GM19372 (cell line): ENCODE results near the gene FBXL2.

Source experiments
- ATAC-seq: cut with Tn5 transposase; IDR thresholded peaks from one replicate; pipeline ENCODE4 v1.9.1; 2021; ENCODE audit warnings: mild to moderate bottlenecking, low read depth, moderate library complexity; ENCODE audit not compliant: unreplicated experiment

Gene FBXL2, protein sequence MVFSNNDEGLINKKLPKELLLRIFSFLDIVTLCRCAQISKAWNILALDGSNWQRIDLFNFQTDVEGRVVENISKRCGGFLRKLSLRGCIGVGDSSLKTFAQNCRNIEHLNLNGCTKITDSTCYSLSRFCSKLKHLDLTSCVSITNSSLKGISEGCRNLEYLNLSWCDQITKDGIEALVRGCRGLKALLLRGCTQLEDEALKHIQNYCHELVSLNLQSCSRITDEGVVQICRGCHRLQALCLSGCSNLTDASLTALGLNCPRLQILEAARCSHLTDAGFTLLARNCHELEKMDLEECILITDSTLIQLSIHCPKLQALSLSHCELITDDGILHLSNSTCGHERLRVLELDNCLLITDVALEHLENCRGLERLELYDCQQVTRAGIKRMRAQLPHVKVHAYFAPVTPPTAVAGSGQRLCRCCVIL

DNA sequence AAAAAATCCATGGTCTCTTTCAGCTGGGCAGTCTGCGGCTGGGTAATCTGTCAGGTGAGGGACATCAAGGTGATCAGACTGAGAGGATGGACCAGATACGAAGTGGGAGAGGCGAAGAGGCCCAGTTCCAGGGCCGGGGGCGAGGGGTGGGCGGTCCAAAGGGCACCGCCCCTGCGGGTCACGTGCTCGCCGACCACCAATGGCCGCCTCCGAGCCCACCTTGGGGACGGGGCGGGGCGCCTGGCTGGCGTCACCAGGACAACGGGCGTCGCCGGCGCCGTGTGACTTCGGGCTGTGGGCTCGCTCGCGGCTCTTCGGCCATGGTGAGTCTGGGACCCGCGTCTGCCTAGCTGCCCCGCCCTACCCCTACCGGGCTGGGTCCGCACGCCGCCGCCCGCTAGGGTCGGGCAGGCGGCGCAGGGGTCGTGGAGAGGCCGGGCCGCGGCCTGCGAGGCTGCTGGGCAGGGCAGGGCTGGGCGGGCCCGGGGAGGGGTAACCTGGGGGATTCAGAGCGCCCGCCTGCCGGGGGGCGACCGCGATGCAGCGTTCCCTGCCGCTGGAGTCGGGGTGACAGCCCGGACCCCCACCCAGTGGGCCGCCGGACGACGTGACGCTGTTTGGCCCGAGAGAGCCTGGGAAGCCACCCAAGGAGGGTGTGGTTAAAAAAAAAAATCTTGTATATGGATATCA, at the start of gene FBXL2:
Gene FBXL2, plus strand, starts transcription at position 250 of the 690 bp plus-strand sequence. Its CDS starts 71 bp downstream, at position 321.
- ATAC-seq = peak; percentile 91

- ATAC-seq = no peak
These were observed 48.2 kb upstream of the FBXL2 start for GRCh38 chr3:33229066-33229465.

- no peak for ATAC-seq
These were observed 47.3 kb upstream of the FBXL2 start for GRCh38 chr3:33229947-33230346.

- ATAC-seq = no peak
These were observed 45.3 kb upstream of the FBXL2 start for GRCh38 chr3:33231756-33232465.

DNA sequence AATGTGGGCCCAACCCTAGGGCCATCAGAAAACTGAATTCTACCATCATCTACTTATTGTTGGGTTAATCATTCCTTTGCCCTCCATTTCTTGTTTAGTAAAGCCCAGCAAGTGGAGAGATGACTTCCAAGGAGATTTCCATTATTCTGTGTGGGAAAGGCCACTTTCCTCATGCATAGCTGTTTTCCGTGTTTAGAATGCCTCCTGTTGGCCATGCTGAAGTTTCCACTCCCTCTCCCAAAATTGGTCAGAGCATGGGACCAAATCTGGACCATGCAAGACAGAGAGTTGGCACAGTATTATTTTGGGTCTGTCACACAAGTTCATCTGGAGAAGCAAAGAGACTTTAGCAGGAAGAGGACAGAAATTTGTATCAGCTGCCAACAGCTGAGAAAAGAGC, 43.4 kb upstream of the FBXL2 start:
- no peak for ATAC-seq

DNA sequence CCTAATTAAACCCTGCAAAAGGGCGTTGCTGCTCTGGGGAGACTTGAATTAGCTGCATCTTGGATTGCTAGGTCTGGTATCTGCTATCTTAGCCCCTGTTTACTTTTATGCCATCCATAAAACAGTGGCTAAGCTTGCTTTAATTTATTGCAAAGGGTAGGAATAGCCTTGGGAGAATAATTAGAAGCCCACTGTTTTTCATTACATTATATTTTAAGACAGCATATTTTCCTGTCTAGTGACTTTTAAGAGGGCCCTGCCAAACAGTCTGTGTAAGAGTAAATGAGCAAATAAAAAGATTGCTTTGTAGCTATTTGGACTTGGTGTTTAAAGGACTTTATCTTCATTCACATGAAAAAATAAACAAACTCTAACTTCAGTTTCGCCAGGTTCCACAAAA, 41.2 kb upstream of the FBXL2 start:
- ATAC-seq = no peak

- ATAC-seq = peak; percentile 64
These were observed 39.8 kb upstream of the FBXL2 start for GRCh38 chr3:33237439-33237838.

DNA sequence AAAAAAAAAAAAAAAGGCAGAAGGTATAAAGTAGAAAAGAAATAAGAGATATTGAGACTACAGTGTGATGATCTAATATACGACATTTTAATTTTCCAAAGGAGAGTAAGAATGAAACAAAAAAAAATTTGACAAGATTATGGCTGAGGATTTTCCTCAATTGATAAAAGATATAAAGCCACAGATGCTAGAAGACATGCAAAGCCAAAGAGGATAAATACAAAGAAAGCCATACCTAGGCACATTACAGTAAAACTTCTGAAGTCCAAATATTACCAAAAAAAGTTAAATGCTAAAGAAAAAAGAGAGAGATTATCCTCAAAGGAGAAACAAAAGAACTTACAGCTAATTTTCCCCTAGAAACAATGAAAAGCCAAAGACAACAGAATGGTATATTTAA, 38.3 kb upstream of the FBXL2 start:
- no peak for ATAC-seq

DNA sequence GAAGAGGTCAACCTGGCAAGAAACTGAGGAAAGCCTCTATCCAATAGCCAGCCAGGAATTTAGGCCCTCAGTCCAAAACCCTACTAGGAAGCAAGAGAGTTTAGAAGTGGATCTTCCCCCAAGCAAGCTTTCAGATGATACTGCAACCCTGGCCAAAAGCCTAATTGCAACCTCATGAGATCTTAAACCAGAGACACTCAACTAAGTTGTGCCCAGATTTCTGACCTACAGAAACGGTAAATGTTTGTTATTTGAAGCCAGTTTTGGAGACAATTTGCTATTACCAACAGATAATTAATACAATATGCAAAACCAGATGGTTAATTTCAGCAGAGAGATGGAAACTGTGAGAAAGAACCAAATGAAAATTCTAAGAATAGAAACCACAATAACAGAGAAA, 37.0 kb upstream of the FBXL2 start:
- ATAC-seq = no peak

- ATAC-seq = no peak
These were observed 30.5 kb upstream of the FBXL2 start for GRCh38 chr3:33246786-33247185.

- no peak for ATAC-seq
These were observed 26.5 kb upstream of the FBXL2 start for GRCh38 chr3:33250712-33251111.

GRCh38 chr3:33256249-33256648, 21.0 kb upstream of the FBXL2 start:
- ATAC-seq = no peak

GRCh38 chr3:33260104-33260503, 17.1 kb upstream of the FBXL2 start:
- no peak for ATAC-seq

DNA sequence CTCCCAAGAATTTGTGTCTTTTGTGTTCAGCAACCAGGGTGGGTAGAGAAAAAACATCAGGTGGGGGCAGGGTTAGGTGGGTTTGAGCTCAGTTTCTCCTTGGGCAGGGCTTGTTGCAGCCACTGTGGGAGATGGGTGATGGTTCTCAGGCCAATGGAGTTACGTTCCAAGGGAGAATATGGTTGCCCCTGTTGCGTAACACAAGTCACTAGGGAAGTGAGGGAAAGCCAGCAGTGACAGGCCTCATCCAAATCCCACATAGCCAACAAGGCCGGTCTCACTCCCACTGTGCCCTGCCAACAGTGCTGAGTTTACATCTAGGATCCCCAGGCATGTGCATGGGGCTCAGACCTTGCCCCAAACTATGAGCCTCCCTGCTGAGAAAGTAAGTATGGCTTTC, 7.9 kb upstream of the FBXL2 start:
- ATAC-seq = no peak

DNA sequence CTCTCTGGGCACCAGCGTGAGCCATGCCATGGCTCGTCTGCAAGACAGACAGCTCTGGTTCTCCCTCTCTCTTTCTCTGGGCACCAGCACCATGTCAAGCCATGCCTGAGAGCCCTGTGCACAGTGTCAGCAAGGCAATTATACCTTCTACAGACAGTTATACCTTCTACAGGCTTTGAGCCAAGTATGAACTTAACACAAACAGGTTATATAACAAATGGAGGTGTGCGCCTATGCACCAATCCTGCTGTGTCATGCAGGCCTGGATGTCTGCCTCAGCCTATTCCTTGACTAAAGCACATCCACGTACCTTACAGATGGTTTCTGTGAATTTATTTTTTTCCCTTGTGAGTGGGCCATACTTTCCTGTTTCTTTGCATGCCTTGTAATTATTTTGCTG, 5.9 kb upstream of the FBXL2 start:
- no peak for ATAC-seq

- ATAC-seq = no peak
These were observed 3.6 kb upstream of the FBXL2 start for GRCh38 chr3:33273628-33274027.

- ATAC-seq = no peak
These were observed 921 bp downstream of the FBXL2 start for GRCh38 chr3:33278163-33278562.

DNA sequence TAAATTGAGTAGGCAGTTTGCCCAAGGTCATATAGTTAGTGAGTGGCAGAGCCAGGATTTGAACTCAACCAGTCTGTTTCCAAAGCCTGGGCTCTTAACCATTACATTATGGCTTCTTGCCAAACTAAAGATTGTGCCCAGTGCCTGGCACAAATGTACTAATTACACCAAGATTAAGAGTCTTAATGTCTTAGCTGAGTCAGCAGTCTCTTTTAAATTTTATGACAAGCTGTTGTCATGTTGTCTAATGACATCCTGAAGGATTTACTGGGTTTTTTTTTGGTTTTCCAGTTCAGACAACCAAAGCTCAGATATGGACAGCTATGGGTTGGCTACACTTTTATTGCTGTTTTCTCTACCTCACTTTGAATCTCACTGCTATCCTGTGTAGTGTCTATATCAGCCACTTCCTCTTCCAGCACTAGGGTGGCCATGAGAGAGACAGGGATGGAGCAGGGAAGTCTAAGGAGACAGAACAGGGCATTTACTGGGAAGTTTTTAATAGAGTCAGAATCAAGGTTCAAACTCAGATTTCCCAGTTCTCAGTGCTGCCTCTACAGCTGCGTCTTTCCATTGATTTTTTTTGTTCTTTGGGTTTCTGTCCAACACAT, 10.5 kb downstream of the FBXL2 start:
- ATAC-seq = no peak

DNA sequence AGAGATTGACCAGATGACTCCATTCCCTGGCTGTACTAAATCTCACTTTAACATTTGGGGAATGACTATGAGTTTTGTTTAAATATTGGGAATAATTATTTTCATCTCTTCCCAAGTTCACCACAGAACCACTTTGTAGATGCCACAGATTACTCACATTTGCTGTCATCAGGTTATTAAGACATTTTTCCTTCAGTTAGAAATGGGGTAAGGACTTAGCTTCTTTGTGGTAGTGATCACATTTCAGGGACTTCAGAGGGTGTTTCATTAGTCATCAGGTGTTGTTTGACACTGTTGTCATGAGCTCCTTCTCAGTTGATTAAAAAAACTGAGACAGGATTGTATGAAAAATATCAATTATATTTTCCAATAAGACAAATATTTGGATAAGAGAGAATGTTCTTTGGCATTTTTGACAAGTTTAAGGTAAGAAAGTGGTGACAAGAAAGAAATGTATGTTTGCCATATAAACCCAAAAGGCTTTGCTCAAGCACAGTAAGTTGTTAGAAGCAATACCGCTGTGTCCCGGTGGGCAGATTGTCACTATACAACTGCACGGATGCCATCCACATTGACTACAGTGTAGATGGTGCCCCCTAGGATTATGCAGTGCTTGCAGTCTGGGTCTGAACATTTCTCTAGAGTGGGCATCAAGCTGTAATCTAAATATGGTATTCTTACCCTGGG, 22.3 kb downstream of the FBXL2 start:
- ATAC-seq = no peak

DNA sequence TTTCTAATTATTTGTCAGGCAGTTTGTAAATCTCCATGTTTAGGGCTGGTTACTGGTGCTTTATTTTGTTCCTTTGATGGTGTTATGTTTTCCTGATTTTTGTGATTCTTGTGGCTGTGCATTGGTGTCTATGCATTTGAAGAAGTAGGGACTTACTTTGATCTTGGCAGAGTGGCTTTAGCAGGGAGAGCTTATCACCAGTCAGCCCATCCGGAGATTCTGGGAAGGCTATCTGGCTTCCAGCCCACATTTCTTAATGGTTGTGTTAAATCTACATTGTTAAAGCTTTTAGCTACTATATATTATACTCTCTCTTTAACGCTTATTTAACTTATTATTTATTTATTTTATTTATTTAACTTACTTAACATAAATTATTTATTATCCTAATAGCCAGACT, 35.1 kb downstream of the FBXL2 start:
- no peak for ATAC-seq
